Colonic mucosa (tissue), 4 donors: ENCODE results near the gene BAZ2B. TPM values are rescaled to one million over a fixed set of nuclear protein-coding genes. Genes with fewer than 3 reads are reported as not detected.

Source experiments
- DNase-seq: peaks from one replicate; pipeline ENCODE4 v3.0.0-alpha.2; 2020
- H3K27ac ChIP-seq: fragments of 200-600 bp; one replicate; pipeline ENCODE4 v1.8.0; 2021
- H3K27me3 ChIP-seq: fragments of 200-600 bp; one replicate; pipeline ENCODE4 v1.8.0; 2021
- H3K36me3 ChIP-seq: fragments of 200-600 bp; one replicate; pipeline ENCODE4 v1.8.0; 2021
- H3K4me1 ChIP-seq: fragments of 200-600 bp; one replicate; pipeline ENCODE4 v1.8.0; 2021; ENCODE audit warnings: mild to moderate bottlenecking
- H3K4me3 ChIP-seq: fragments of 200-600 bp; one replicate; pipeline ENCODE4 v1.8.0; 2021
- H3K9ac ChIP-seq, 2 donors: one replicate each; pipeline ENCODE4 v1.7.0; 2013; ENCODE audit warnings: control low read depth in 2 of 2, low read depth in 2 of 2, low read length in 2 of 2
- H3K9me3 ChIP-seq: fragments of 200-600 bp; one replicate; pipeline ENCODE4 v1.8.0; 2021
- CTCF ChIP-seq: fragments of 200-600 bp; IDR thresholded peaks from one replicate; pipeline ENCODE4 v1.8.0; 2022; ENCODE audit warnings: antibody characterized with exemption, mild to moderate bottlenecking
- intact Hi-C: fragments of 100-400 bp; cut with DNase I; formaldehyde crosslinking; loops from one replicate; pipeline ENCODE4 v1.14.1; 2022
- total RNA-seq, 2 donors: library from RNA; stranded (reverse); fragmentation: NEBNext Ultra II Directional in 1 of 2; extraction: Animal tissue kit (Norgen Biotek cat#: 25700) in 1 of 2; gene quantifications; one replicate each; pipeline ENCODE4 v1.2.1, GENCODE V29; 2021
- donor health status: healthy.
- donor health status: DM: no; HTN: no; CAD: no.
- donor health status: DM: no; HTN: no; CAD: no.

The BAZ2B gene
- total RNA-seq, 2 donors from 2014 or later = 36.7 to 60.9 TPM

GRCh38 chr2:159441182-159441581 is 175.2 kb downstream of the BAZ2B start:
- DNase-seq = no peak
- Histone ChIP-seq H3K9ac (no peak overlapping the region), H3K36me3 (no peaks in the 10 kb centered on the region), H3K27ac (no peak overlapping the region), H3K9me3 (no peaks in the 10 kb centered on the region), H3K4me1 (no peaks in the 10 kb centered on the region), H3K27me3 (no peaks in the 10 kb centered on the region), H3K4me3 (no peak overlapping the region)
- TF ChIP-seq CTCF = no peak
- intact Hi-C loops = no loop called here

- Histone ChIP-seq H3K9ac (no peak overlapping the region), H3K27me3 (no peaks in the 10 kb centered on the region), H3K4me1 (no peaks in the 10 kb centered on the region), H3K27ac (no peak overlapping the region), H3K36me3 (no peaks in the 10 kb centered on the region), H3K4me3 (no peak overlapping the region), H3K9me3 (no peaks in the 10 kb centered on the region)
- TF ChIP-seq CTCF = no peak
- DNase-seq = no peak
- intact Hi-C loops = no loop called here
Observed at GRCh38 chr2:159439421-159439820, 176.9 kb downstream of the BAZ2B start.

GRCh38 chr2:159438720-159439353 is 177.5 kb downstream of the BAZ2B start:
- no peaks in the 10 kb centered on the region for H3K36me3 ChIP-seq
- H3K27me3 ChIP-seq = no peaks in the 10 kb centered on the region
- no peaks in the 10 kb centered on the region for H3K9me3 ChIP-seq
- H3K4me1 ChIP-seq = no peaks in the 10 kb centered on the region
- DNase-seq = no peak
- H3K9ac ChIP-seq = no peak overlapping the region
- intact Hi-C loops = no loop called here
- H3K4me3 ChIP-seq = no peak overlapping the region
- H3K27ac ChIP-seq = no peak overlapping the region
- TF ChIP-seq CTCF = no peak

- TF ChIP-seq CTCF = no peak
- Histone ChIP-seq H3K4me3 (no peak overlapping the region), H3K27ac (no peak overlapping the region), H3K27me3 (no peaks in the 10 kb centered on the region), H3K36me3 (no peaks in the 10 kb centered on the region), H3K4me1 (no peaks in the 10 kb centered on the region), H3K9me3 (no peaks in the 10 kb centered on the region), H3K9ac (no peak overlapping the region)
- intact Hi-C loops = no loop called here
- DNase-seq = no peak
Observed at GRCh38 chr2:159438284-159438683, 178.1 kb downstream of the BAZ2B start.

- Histone ChIP-seq H3K9me3 (no peaks in the 10 kb centered on the region), H3K9ac (no peak overlapping the region), H3K4me1 (no peaks in the 10 kb centered on the region), H3K4me3 (no peak overlapping the region), H3K27me3 (no peaks in the 10 kb centered on the region), H3K36me3 (no peaks in the 10 kb centered on the region), H3K27ac (no peak overlapping the region)
- TF ChIP-seq CTCF = no peak
- intact Hi-C loops = no loop called here
- DNase-seq = no peak
Observed at GRCh38 chr2:159432610-159433009, 183.7 kb downstream of the BAZ2B start.
